ENCODE results near the gene ZBTB21.

- no peak for TF ChIP-seq POLR2A (IDR thresholded peaks at IDR 0.05)
- TF ChIP-seq, protein P1, sequence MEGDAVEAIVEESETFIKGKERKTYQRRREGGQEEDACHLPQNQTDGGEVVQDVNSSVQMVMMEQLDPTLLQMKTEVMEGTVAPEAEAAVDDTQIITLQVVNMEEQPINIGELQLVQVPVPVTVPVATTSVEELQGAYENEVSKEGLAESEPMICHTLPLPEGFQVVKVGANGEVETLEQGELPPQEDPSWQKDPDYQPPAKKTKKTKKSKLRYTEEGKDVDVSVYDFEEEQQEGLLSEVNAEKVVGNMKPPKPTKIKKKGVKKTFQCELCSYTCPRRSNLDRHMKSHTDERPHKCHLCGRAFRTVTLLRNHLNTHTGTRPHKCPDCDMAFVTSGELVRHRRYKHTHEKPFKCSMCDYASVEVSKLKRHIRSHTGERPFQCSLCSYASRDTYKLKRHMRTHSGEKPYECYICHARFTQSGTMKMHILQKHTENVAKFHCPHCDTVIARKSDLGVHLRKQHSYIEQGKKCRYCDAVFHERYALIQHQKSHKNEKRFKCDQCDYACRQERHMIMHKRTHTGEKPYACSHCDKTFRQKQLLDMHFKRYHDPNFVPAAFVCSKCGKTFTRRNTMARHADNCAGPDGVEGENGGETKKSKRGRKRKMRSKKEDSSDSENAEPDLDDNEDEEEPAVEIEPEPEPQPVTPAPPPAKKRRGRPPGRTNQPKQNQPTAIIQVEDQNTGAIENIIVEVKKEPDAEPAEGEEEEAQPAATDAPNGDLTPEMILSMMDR (IDR thresholded peaks at IDR 0.05) = no peak
Observed at GRCh38 chr21:42038393-42038792, 28.2 kb upstream of the ZBTB21 start.
